ENCODE results near the gene SERF1A. TPM values are rescaled to one million over a fixed set of nuclear protein-coding genes. Genes with fewer than 3 reads are reported as not detected.
"Not testable (repeated sequence)": the region's sequence is repeated elsewhere in the genome, so short reads cannot be mapped to it uniquely, and the experiment has no call there.

Gene SERF1A
- polyA plus RNA-seq, 4 donors, result 3.3 to 15.1 (median 5.4) TPM; not detected in 1

GRCh38 chr5:70931709-70932368, 31.4 kb downstream of the SERF1A start:
- DNase-seq; H3K9me3 ChIP-seq (ENCODE audit: control insufficient read depth in 2 of 2, insufficient read depth in 1 of 2, low read depth in 1 of 2, low read length in 1 of 2); FAIRE-seq; H3K36me3 ChIP-seq (ENCODE audit: control insufficient read depth in 3 of 3, insufficient read depth in 2 of 3, low read depth in 1 of 3, low read length in 3 of 3); H3K27me3 ChIP-seq (ENCODE audit: control insufficient read depth in 3 of 3, insufficient read depth in 3 of 3, low read length in 3 of 3); H3K27ac ChIP-seq (ENCODE audit: low read depth in 1 of 3, low read length in 2 of 3); H3K4me1 ChIP-seq (ENCODE audit: control insufficient read depth in 3 of 3, insufficient read depth in 2 of 3, low read depth in 1 of 3, low read length in 2 of 3); H3K4me3 ChIP-seq (ENCODE audit: low read depth in 1 of 3, low read length in 3 of 3): not testable (repeated sequence)
- WGBS, 3 donors, result no CpG with 5 or more reads among the region's 6 CpGs

- not testable (repeated sequence) for H3K4me1 ChIP-seq (ENCODE audit: control insufficient read depth in 3 of 3, insufficient read depth in 2 of 3, low read depth in 1 of 3, low read length in 2 of 3); H3K4me3 ChIP-seq (ENCODE audit: low read depth in 1 of 3, low read length in 3 of 3); H3K27ac ChIP-seq (ENCODE audit: low read depth in 1 of 3, low read length in 2 of 3); H3K27me3 ChIP-seq (ENCODE audit: control insufficient read depth in 3 of 3, insufficient read depth in 3 of 3, low read length in 3 of 3); DNase-seq; H3K36me3 ChIP-seq (ENCODE audit: control insufficient read depth in 3 of 3, insufficient read depth in 2 of 3, low read depth in 1 of 3, low read length in 3 of 3); H3K9me3 ChIP-seq (ENCODE audit: control insufficient read depth in 2 of 2, insufficient read depth in 1 of 2, low read depth in 1 of 2, low read length in 1 of 2); FAIRE-seq
- no CpG with 5 or more reads among the region's 1 CpG for WGBS, 3 donors
Measured at GRCh38 chr5:70932560-70932959, 32.1 kb downstream of the SERF1A start.

- H3K36me3 ChIP-seq (ENCODE audit: control insufficient read depth in 3 of 3, insufficient read depth in 2 of 3, low read depth in 1 of 3, low read length in 3 of 3); H3K4me3 ChIP-seq (ENCODE audit: low read depth in 1 of 3, low read length in 3 of 3); H3K9me3 ChIP-seq (ENCODE audit: control insufficient read depth in 2 of 2, insufficient read depth in 1 of 2, low read depth in 1 of 2, low read length in 1 of 2); H3K4me1 ChIP-seq (ENCODE audit: control insufficient read depth in 3 of 3, insufficient read depth in 2 of 3, low read depth in 1 of 3, low read length in 2 of 3); H3K27me3 ChIP-seq (ENCODE audit: control insufficient read depth in 3 of 3, insufficient read depth in 3 of 3, low read length in 3 of 3); FAIRE-seq; H3K27ac ChIP-seq (ENCODE audit: low read depth in 1 of 3, low read length in 2 of 3); DNase-seq: not testable (repeated sequence)
- WGBS, 3 donors, result 99% methylated on average over 6 of the region's 10 CpGs; no CpG with 5 or more reads in 2 of the 3 donors
Measured at GRCh38 chr5:70953068-70953467, 52.6 kb downstream of the SERF1A start.

Other genes with a start within 250 kb of the SERF1A start
- gene SMN1, start 24.4 kb downstream of the SERF1A start, polyA plus RNA-seq, result 10 to 100 TPM; 14.5 to 49.7 (median 24.6) TPM
- gene NAIP, start 124.7 kb downstream of the SERF1A start, polyA plus RNA-seq, result 10 to 100 TPM in 1 of 4 donors, 1 to 10 TPM in 3; 1.1 to 37.9 (median 3.8) TPM
- 10 to 100 TPM in 2 of 4 donors, 1 to 10 TPM in 2; 3.4 to 36.0 (median 7.7) TPM for gene GTF2H2, start 167.0 kb downstream of the SERF1A start, polyA plus RNA-seq

Measured in small intestine (tissue), 7 donors.